HepG2 (cell line): Measurements from ENCODE around the gene GRB10. TPM values are rescaled to one million over a fixed set of nuclear protein-coding genes. Genes with fewer than 3 reads are reported as not detected.

Source experiments
- ATAC-seq: fragments of 200-7000 bp; cut with Tn5 transposase; 3 replicates; pipeline ENCODE4 v1.9.1; 2020; ENCODE audit warnings: mild to moderate bottlenecking, moderate library complexity
- BruUV-seq: library from RNA; stranded (reverse); fragments of 400-500 nt; replicated peaks from 2 replicates; lab custom pipeline; 2021; lab: Mats Ljungman, UMichigan
- CTCF ChIA-PET: fragments of 300-600 bp; formaldehyde crosslinking; extraction: SDS; loops from one replicate; lab custom pipeline; 2021; ENCODE audit warnings: low total read pairs, inconsistent platforms, low intra/inter-chr PET ratio; lab: Yijun Ruan, JAX
- POLR2A ChIA-PET: fragments of 350-600 bp; sonication (Branson Sonifier 250); formaldehyde crosslinking; loops from one replicate; lab custom pipeline; 2020; ENCODE audit warnings: antibody characterized with exemption, inconsistent platforms; lab: Yijun Ruan, JAX
- DNase-seq: peaks from one replicate; pipeline ENCODE4 v3.0.0-alpha.2; 2015; ENCODE audit warnings: low spot score
- FAIRE-seq: peaks from 3 replicates; lab custom pipeline; 2011; peaks lifted over from hg19 to GRCh38; lab: Jason Lieb, UNC
- H2AFZ ChIP-seq: one replicate; pipeline ENCODE4 v1.6.1; 2011; ENCODE audit warnings: low read length, inconsistent platforms
- H3K27ac ChIP-seq: fragments of 300-600 bp; 3 replicates; pipeline ENCODE4 v1.8.0; 2011; ENCODE audit warnings: mixed run types, mild to moderate bottlenecking, mixed read lengths, low read length, inconsistent platforms; ENCODE audit not compliant: insufficient read depth; ENCODE audit errors: extremely low read length
- H3K27me3 ChIP-seq, 2 experiments: fragments of 200-600 bp in 1 of 2; 2 replicates in 1 of 2; 3 replicates in 1 of 2; pipeline versions ENCODE4 v1.6.0 to v1.8.0; 2011; ENCODE audit warnings: low read length in 2 of 2, mild to moderate bottlenecking in 2 of 2, moderate library complexity in 2 of 2, inconsistent platforms in 1 of 2; ENCODE audit not compliant: insufficient read depth in 2 of 2, control insufficient read depth in 1 of 2
- H3K36me3 ChIP-seq, 2 experiments: fragments of 200-600 bp in 1 of 2; replicated peaks in 1 of 2; 2 replicates in 1 of 2; 3 replicates in 1 of 2; pipeline versions ENCODE4 v1.5.1 to v1.8.0; 2011; ENCODE audit warnings: low read length in 2 of 2, inconsistent platforms in 1 of 2; ENCODE audit not compliant: insufficient read depth in 2 of 2, control insufficient read depth in 1 of 2
- H3K4me1 ChIP-seq: 2 replicates; pipeline ENCODE4 v1.5.1; 2012; ENCODE audit warnings: low read length, inconsistent platforms; ENCODE audit not compliant: insufficient read depth
- H3K4me2 ChIP-seq: 2 replicates; pipeline ENCODE4 v1.6.0; 2011; ENCODE audit warnings: low read depth, low read length, inconsistent platforms
- H3K4me3 ChIP-seq, 3 experiments: fragments of 200-600 bp in 1 of 3; sonication (generic), shearing (Covaris generic) in 1 of 3; replicated peaks in 1 of 3; 2 replicates each; pipeline ENCODE4 v1.5.1; 2011 to 2016; ENCODE audit warnings: low read length in 3 of 3, inconsistent platforms in 2 of 3, low read depth in 2 of 3, mild to moderate bottlenecking in 2 of 3, control low read depth in 1 of 3, mixed read lengths in 1 of 3; ENCODE audit not compliant: insufficient read depth in 1 of 3
- H3K79me2 ChIP-seq: one replicate; pipeline ENCODE4 v1.6.1; 2011; ENCODE audit warnings: low read length, inconsistent platforms; ENCODE audit not compliant: insufficient read depth
- H3K9ac ChIP-seq: 2 replicates; pipeline ENCODE4 v1.6.0; 2011; ENCODE audit warnings: mild to moderate bottlenecking, low read depth, low read length, inconsistent platforms; ENCODE audit not compliant: insufficient read depth
- H3K9me3 ChIP-seq: 2 replicates; pipeline ENCODE4 v1.5.1; 2012; ENCODE audit warnings: mild to moderate bottlenecking, low read length
- H4K20me1 ChIP-seq: 2 replicates; pipeline ENCODE4 v1.6.0; 2011; ENCODE audit warnings: inconsistent platforms, mild to moderate bottlenecking, low read length, moderate library complexity; ENCODE audit not compliant: insufficient read depth
- ARID3A ChIP-seq: IDR thresholded peaks from 2 replicates; pipeline ENCODE4 v1.6.1; 2012; ENCODE audit warnings: low read depth, low read length, improper control_type of control experiment
- CEBPB ChIP-seq: IDR thresholded peaks from 2 replicates; pipeline ENCODE4 v1.6.1; 2011; ENCODE audit warnings: low read depth, low read length, improper control_type of control experiment, borderline replicate concordance
- HOMEZ ChIP-seq: IDR thresholded peaks from 2 replicates; pipeline ENCODE4 v1.6.1; 2016; ENCODE audit warnings: low read depth
- HOXA5 ChIP-seq: sonication (generic); formaldehyde crosslinking; IDR thresholded peaks from 2 replicates; pipeline ENCODE4 v1.4.0; 2020; ENCODE audit warnings: missing genetic modification reagents
- SMAD3 ChIP-seq: sonication (generic); formaldehyde crosslinking; IDR thresholded peaks from 2 replicates; pipeline ENCODE4 v1.4.0; 2020; ENCODE audit warnings: missing genetic modification reagents
- YEATS4 ChIP-seq: sonication (generic); formaldehyde crosslinking; IDR thresholded peaks from 2 replicates; pipeline ENCODE4 v1.4.0; 2020; ENCODE audit warnings: missing genetic modification reagents, borderline replicate concordance
- ZBTB33 ChIP-seq: sonication (generic); formaldehyde crosslinking; IDR thresholded peaks from 2 replicates; pipeline ENCODE4 v1.4.0; 2020; ENCODE audit warnings: missing genetic modification reagents
- ZFP91 ChIP-seq: sonication (generic); formaldehyde crosslinking; IDR thresholded peaks from 2 replicates; pipeline ENCODE4 v1.9.0; 2022; ENCODE audit warnings: missing genetic modification reagents, mild to moderate bottlenecking, borderline replicate concordance
- ZNF276 ChIP-seq: sonication (generic); formaldehyde crosslinking; IDR thresholded peaks from 2 replicates; pipeline ENCODE4 v1.4.0; 2020; ENCODE audit warnings: mild to moderate bottlenecking, low read depth, missing genetic modification reagents
- WGBS: methylation state at CpG from one replicate; pipeline ENCODE4 v1.1.6; 2017; ENCODE audit warnings: low lambda C conversion rate; 5-methylcytosine and 5-hydroxymethylcytosine counted together
- in situ Hi-C: cut with HindIII; loops from 2 replicates; pipeline ENCODE4 v1.10.0; 2017; ENCODE audit warnings: low pct_unique_long_range_greater_than_20kb; ENCODE audit not compliant: extremely low pct_ligation_motif_present
- intact Hi-C: fragments of 100-400 bp; cut with micrococcal nuclease; formaldehyde crosslinking; loops from one replicate; pipeline ENCODE4 v1.10.0; 2022; ENCODE audit not compliant: unreplicated experiment
- polyA plus RNA-seq, 8 experiments: library from polyadenylated mRNA; depleted of rRNA in 3 of 8; stranded (reverse) in 7 of 8; unstranded in 1 of 8; fragments of >200 nt; fragmentation: Illumina TruSeq in 4 of 8; extraction: Trizol in 4 of 8; gene quantifications; 2 replicates each; pipeline versions ENCODE4 v1.2.1 to v1.2.3, GENCODE V29; 2011 to 2016; ENCODE audit warnings: low read depth in 4 of 8, missing spikeins in 1 of 8, mixed read lengths in 1 of 8; ENCODE audit not compliant: insufficient read depth in 1 of 8
- total RNA-seq, 5 experiments: library from RNA; depleted of rRNA; stranded (reverse); fragments of >200 nt; fragmentation: Illumina TruSeq; extraction: Trizol; gene quantifications; 2 replicates each; pipeline ENCODE4 v1.2.3, GENCODE V29; 2016; ENCODE audit warnings: low read depth in 1 of 5

Gene GRB10
- total and polyA plus RNA-seq, 2 of the 13 experiments (the other 11 are each of a cell fraction or from before 2014, with no cell fraction given) = 4.0 to 6.8 TPM

DNA sequence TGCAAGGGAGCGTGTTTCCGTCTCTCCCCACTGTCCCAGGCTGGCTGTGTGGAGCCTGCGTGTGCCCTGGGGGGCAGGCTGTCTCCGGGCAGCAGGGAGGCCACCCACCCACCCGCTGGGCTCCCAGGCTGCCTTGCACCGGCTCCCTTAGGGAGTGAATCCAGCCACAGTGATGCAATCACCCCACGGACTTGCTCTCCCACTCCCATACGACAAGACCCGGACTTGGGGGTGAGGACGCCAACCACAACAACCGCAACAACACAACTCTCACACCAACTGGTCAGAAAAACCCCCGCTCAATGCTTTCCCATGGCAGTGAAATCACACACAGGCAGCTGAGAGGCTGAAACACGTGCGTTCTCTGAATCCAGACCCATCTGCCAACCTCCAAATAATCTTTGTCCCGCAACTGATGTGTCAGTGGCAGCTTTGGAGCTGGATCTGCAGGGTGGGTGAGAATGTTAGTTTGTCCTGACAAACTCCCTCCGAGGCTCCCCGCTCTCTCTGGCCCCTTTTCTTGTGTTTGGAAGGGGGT, 154.8 kb downstream of the GRB10 start:
- 61% methylated on average over 9 of the region's 17 CpGs for WGBS
- Histone ChIP-seq H3K4me1 (peaks cover 9% of the 10 kb centered on the region), H3K27ac (no peak overlapping the region), H3K4me2 (peak overlapping the region; percentile 52), H3K9ac (no peak overlapping the region), H2AFZ (no peak overlapping the region), H4K20me1 (no peaks in the 10 kb centered on the region), H3K9me3 (no peaks in the 10 kb centered on the region), H3K36me3 (no peaks in the 10 kb centered on the region; a peak in 1 of 5 replicates), H3K4me3 (peak overlapping the region in 1 of 3 experiments; percentile 32; a peak in 1 of 6 replicates), H3K79me2 (no peaks in the 10 kb centered on the region), H3K27me3 (no peaks in the 10 kb centered on the region)
- ChIA-PET POLR2A (interaction anchor here (0.6 kb wide), 1 partner anchor 65 kb away, joined by 3 read pairs; no protein-coding TSS in a partner anchor), CTCF (interaction anchor here (2.8 kb wide), 1 partner anchor 160 kb away, joined by 10 read pairs; no protein-coding TSS in a partner anchor)
- peak; percentile 24 for ATAC-seq
- TF ChIP-seq SMAD3 (CRISPR knock-in tag) (no peak), HOMEZ (CRISPR knock-in tag) (no peak), CEBPB (peak; percentile 39; the same call in 1 of the 2 replicates), ZNF276 (CRISPR knock-in tag) (no peak), YEATS4 (peak; percentile 26; the same call in 1 of the 2 replicates), ARID3A (no peak), HOXA5 (CRISPR knock-in tag) (no peak), ZFP91 (CRISPR knock-in tag) (0 out of 2 replicates have a peak, but pooled peaks have one; percentile 27), ZBTB33 (CRISPR knock-in tag) (no peak)
- in situ Hi-C loops (loop anchor here (5.0 kb wide), 1 partner anchor 161 kb away; no protein-coding TSS in a partner anchor), intact Hi-C loops (loop anchor here (2.0 kb wide), 2 partner anchors 13 to 33 kb away; no protein-coding TSS in a partner anchor)
- BruUV-seq = no TSS peak
- FAIRE-seq = no peak
- no peak for DNase-seq
